Muscle of leg (tissue), 11 donors: ENCODE results near the gene PHF21B. TPM values are rescaled to one million over a fixed set of nuclear protein-coding genes. Genes with fewer than 3 reads are reported as not detected.
"Not testable (repeated sequence)": the region's sequence is repeated elsewhere in the genome, so short reads cannot be mapped to it uniquely, and the experiment has no call there.

ENCODE experiments used
- DNase-seq: peaks from one replicate; pipeline ENCODE4 v3.0.0; 2013
- H3K27ac ChIP-seq: one replicate; pipeline ENCODE4 v1.5.1; 2013; ENCODE audit warnings: mild to moderate bottlenecking, low read length, control low read depth
- H3K27me3 ChIP-seq: one replicate; pipeline ENCODE4 v1.6.1; 2013; ENCODE audit warnings: low read length; ENCODE audit not compliant: control insufficient read depth, insufficient read depth
- H3K36me3 ChIP-seq: one replicate; pipeline ENCODE4 v1.6.1; 2013; ENCODE audit warnings: low read length; ENCODE audit not compliant: control insufficient read depth, insufficient read depth
- H3K4me1 ChIP-seq: one replicate; pipeline ENCODE4 v1.6.1; 2013; ENCODE audit warnings: low read length; ENCODE audit not compliant: control insufficient read depth, insufficient read depth
- H3K4me3 ChIP-seq: one replicate; pipeline ENCODE4 v1.5.1; 2013; ENCODE audit warnings: low read length, control low read depth
- H3K9me3 ChIP-seq: replicated peaks from 2 replicates; pipeline ENCODE4 v1.6.1; 2013; ENCODE audit warnings: low read depth, low read length; ENCODE audit not compliant: control insufficient read depth
- WGBS: methylation state at CpG from one replicate; pipeline ENCODE4 v1.1.5; 2013; ENCODE audit warnings: missing lambda C conversion rate; ENCODE audit not compliant: insufficient coverage; 5-methylcytosine and 5-hydroxymethylcytosine counted together
- polyA plus RNA-seq, 8 donors: library from polyadenylated mRNA; unstranded; fragments of 120-200 nt; gene quantifications; one replicate each; pipeline versions ENCODE4 v1.2.1 to v1.2.3, GENCODE V29; 2013; ENCODE audit warnings: inconsistent platforms in 1 of 8, low replicate concordance in 1 of 8; ENCODE audit not compliant: insufficient read length in 8 of 8, insufficient read depth in 1 of 8
- total RNA-seq: library from RNA; stranded (reverse); fragments of 120-200 nt; gene quantifications from one replicate; pipeline ENCODE4 v1.2.4, GENCODE V29; 2013

The PHF21B gene
- total and polyA plus RNA-seq, 9 donors, result 0.22 to 0.71 (median 0.49) TPM

DNA sequence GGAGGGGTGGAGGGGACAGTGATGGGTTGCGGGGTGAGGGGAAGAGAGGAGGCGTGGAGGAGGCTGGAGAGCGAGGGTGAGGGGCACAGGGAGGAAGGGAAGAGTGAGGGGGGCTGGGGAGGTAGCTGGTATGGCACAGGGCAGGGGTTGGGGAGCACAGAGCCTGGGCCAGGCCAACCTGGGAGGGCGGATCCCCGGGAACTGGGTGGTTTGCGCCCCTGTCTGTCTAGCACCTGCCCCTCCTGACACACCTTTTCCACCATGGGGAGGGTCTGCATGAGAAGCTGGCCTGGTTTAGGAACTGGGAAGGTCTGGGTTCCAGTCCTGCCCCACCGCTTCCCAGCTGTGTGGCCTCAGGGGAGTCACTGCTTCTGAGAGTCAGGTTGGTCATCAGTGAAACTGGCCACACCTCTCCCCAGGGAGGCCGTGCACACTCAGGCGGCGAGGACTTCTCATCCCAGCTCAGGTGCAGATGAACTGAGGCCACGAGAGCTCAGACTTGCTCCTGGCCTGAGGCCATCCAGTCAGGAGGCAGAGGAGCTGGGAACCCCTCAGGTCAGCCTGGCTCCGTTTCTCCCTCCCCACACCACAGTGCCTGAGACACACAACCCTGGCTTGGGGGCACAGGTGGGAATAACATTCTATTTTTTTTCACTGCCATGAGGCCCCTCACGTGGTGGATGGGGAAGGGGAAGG lies 95.6 kb downstream of the PHF21B start:
- no peaks in the 10 kb centered on the region for H3K27me3 ChIP-seq
- no peak for DNase-seq
- no peak overlapping the region for H3K4me3 ChIP-seq
- H3K27ac ChIP-seq, result no peak overlapping the region
- H3K36me3 ChIP-seq, result no peaks in the 10 kb centered on the region
- whole genome bisulfite sequencing, result 70% methylated on average over 8 of the region's 13 CpGs
- no peaks in the 10 kb centered on the region for H3K4me1 ChIP-seq
- no peaks in the 10 kb centered on the region for H3K9me3 ChIP-seq

DNA sequence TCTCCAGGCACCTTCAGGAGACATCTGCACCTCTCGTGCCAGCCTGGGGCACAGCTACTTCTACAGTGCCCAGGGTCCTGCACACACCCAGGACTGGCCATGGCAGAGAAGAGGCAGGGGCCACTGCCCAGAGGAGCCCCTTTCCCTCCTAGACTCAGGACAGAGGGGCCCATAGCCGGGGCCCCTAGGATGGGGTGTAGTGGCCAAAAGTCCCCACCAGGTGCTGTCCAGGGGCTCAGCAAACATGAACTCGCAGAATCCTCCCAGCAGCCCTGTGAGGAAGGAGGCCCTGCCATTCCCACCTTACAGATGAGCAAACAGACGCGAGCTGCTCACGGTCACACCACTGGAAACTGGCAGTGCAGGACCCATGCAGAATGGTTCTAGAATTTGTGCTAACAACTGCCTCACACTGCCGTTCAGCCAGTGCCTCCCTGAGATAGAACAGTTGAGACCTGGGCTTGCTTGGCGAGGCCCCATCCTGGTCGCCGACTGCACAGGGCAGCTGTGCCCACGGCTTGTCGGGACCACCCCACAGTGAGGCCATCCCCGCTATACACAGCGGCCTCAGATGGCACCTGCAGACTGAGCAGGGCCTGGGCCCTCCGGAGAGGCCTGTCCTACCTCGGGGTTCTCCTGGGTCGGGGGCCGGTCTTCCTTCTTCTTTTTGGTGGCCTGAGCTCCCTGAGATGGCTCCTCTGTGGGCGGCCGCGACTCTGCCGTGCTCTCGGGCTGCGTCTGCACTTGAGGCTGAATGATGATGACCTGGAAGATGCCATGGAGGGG lies 96.4 kb downstream of the PHF21B start:
- DNase-seq, result no peak
- Histone ChIP-seq H3K27ac (no peak overlapping the region), H3K27me3 (no peaks in the 10 kb centered on the region), H3K4me3 (no peak overlapping the region), H3K9me3 (no peaks in the 10 kb centered on the region), H3K4me1 (no peaks in the 10 kb centered on the region), H3K36me3 (no peaks in the 10 kb centered on the region)
- WGBS, result 90% methylated on average over 18 of the region's 24 CpGs

DNA sequence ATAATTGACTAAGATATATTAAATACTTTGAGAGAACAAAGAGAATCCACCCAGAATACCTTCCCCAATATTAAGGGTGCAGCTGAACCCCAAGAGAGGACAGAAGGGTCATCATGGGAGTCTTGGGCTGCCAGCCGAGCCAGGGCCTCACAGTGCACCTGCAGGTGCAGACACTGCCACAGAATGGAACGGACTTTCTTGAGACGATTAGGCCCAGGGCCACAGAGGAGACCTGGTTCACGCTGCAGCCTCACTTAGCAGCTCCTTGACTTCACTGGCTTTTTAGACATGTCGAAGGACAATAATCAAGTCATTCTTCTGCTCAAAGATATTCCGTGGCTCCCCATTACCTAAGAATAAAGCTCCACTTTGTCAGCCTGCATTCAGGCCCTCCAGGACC lies 100.6 kb downstream of the PHF21B start:
- no peak for DNase-seq
- Histone ChIP-seq H3K27me3 (no peaks in the 10 kb centered on the region), H3K4me3 (no peak overlapping the region), H3K4me1 (no peaks in the 10 kb centered on the region), H3K27ac (no peak overlapping the region), H3K36me3 (no peaks in the 10 kb centered on the region), H3K9me3 (no peaks in the 10 kb centered on the region)
- 97% methylated on average over 5 of the region's 6 CpGs for WGBS

DNA sequence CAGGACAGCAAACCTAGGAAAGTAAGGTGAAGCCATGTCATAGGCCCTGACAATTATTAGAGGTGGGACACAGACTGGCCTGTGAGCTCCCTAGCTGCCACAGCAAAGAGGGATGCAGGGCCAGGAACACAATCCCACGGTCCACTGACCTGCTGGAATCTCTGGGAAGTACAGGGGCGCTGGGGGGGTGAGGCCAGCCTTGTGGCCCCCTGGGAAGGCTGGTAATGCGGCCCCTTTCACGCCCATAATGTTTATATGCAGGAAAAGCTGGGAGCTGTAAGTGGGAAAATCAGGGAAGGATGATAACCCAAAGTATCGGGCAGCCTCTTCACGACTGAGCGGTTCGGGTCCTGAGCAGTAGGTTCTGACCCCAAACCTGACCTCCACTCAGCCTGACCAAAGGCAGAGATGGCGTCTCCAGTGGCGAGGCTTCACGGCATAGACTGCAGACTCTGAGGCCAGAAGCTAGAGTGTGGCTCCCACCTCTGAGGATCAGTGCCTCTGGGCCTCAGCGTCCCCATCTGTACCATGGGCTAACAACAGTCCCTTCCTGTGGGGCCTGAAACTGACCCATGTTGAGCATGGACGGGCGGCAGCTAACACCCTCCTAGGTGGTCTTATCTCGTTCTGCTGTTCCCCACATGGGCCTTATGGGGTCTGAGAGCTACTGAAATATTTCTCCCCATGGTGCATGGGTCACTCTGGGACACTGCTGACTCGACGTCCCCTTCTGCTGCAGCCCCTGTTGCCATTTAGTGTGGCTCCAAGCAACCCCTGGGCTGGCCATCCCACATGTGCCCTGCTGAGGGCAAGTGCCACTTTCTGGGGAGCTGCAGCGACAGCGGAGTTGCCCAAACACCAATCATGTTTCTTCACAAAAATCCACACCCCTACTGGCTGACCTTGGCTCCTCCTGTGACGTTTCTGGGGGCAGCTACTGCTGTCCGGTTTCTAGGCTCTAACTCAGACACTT lies 101.8 kb downstream of the PHF21B start:
- 90% methylated on average over 16 of the region's 21 CpGs for WGBS

DNA sequence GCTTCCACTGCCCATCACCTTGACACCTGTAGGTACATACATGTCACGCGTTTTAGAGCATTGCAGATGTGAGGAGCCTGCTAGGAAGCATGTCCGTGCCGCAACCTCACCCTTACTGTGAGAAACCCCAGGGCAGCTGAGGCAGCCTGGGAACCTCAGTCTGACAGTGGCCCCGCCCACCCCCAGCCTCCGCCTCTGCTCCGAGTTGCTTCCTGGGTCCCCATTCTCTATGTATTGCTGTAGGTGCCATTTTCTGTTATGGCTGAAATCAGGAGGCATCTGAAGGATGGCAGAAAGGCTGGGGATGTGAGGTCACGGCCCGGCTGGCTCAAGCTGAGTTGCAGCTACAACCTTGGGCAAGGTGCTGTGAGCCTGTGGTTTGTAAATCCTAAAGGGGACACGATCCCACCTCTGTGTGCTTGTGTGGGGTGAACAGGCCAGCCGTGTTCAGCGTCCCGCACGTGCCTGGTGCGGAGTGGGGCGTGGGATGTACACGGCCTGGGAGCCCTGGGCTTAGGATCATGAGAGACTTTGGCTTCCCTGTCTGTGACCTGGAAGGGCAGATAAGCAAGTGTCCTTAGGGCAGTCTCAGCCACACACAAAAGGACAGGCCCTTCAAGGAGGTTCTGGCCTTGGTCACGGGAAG lies 102.7 kb downstream of the PHF21B start:
- no peak for DNase-seq
- H3K9me3 ChIP-seq, result peaks cover 1% of the 10 kb centered on the region
- no peak overlapping the region for H3K4me3 ChIP-seq
- WGBS, result 88% methylated on average over 15 of the region's 18 CpGs
- H3K27me3 ChIP-seq, result no peaks in the 10 kb centered on the region
- no peak overlapping the region for H3K27ac ChIP-seq
- H3K36me3 ChIP-seq, result no peaks in the 10 kb centered on the region
- H3K4me1 ChIP-seq, result no peaks in the 10 kb centered on the region

More for the DNA sequence above, 101.8 kb downstream of the PHF21B start:
- no peak for DNase-seq
- Histone ChIP-seq H3K27me3 (no peaks in the 10 kb centered on the region), H3K4me3 (no peak overlapping the region), H3K4me1 (no peaks in the 10 kb centered on the region), H3K27ac (no peak overlapping the region), H3K36me3 (no peaks in the 10 kb centered on the region), H3K9me3 (no peaks in the 10 kb centered on the region)

DNA sequence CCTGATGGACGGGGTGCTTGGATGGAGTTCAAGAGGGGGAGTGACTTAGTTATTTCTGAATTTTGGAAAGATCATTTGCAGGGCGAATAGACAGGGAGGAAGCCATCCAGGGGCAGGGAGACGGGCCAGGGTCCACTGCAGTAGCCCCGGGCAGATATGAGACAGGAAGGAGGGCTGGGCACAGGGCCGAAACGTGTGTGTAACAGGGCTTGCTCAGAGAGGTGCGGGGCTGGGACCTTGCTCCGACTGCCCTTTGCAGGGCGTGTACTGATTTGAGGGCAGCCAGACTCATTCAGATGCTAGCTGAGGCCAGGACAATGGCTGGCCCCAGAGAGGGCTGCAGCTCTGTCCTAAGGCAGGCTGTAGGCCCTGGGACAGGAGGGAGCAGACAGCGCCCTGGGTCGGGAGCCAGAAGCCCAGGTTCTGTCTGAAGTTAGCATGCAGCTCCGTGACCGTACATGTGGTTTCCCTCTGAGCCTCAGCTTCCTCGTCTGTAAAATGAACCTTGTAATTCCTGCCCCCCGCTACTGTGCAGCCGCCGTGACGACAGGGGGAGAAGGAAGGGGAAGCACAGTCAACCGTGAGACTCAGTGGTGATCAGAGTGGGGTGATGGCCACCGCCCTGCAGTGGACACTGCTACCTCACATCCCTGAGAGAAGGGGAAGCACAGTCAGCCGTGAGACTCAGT lies 103.4 kb downstream of the PHF21B start:
- no peak for DNase-seq
- Histone ChIP-seq H3K4me3 (no peak overlapping the region), H3K4me1 (no peaks in the 10 kb centered on the region), H3K36me3 (no peaks in the 10 kb centered on the region), H3K27ac (no peak overlapping the region), H3K27me3 (no peaks in the 10 kb centered on the region), H3K9me3 (peaks cover 9% of the 10 kb centered on the region)
- 89% methylated on average over 15 of the region's 21 CpGs for WGBS

DNA sequence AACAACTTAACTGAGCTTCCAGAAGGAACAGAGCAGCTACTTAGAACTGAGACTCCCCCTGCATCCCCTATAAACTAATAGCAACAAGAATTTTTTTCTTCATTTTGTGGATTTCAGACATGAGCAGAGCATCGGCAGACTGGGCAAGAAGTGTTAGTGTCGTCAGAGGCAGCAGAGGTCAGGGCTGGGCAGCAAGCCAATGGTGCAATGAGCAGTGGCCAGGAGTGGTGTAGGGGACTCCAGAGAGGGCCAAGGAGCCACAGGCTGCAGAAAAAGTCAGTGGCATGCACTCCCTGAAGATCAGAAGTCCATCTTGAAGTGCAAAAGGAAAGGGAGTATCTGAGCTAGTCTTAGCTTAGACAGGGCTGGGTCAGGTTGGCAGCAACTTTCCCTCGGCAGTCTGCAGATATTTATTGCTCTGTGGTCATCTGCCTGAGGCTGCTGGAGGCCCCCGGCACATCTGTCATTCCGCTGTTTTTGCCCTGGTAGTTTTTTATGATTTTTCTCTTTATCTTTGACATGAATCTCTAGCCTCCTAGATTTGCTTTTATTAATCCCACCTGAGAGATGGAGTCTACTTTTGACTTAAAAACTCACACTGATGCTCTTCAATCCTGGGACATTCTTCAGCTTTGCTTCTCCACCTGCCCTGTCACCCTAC lies 105.2 kb downstream of the PHF21B start:
- WGBS, result 44% methylated on average over 2 of the region's 5 CpGs
- H3K4me3 ChIP-seq, H3K27ac ChIP-seq, H3K36me3 ChIP-seq, DNase-seq, H3K27me3 ChIP-seq, H3K4me1 ChIP-seq: not testable (repeated sequence)
- H3K9me3 ChIP-seq, result peaks cover 21% of the 10 kb centered on the region

DNA sequence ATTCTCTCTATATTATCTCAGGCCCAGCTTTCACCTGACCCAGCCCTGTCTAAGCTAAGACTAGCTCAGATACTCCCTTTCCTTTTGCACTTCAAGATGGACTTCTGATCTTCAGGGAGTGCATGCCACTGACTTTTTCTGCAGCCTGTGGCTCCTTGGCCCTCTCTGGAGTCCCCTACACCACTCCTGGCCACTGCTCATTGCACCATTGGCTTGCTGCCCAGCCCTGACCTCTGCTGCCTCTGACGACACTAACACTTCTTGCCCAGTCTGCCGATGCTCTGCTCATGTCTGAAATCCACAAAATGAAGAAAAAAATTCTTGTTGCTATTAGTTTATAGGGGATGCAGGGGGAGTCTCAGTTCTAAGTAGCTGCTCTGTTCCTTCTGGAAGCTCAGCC lies 106.6 kb downstream of the PHF21B start:
- WGBS, result no CpG with 5 or more reads among the region's 2 CpGs

DNA sequence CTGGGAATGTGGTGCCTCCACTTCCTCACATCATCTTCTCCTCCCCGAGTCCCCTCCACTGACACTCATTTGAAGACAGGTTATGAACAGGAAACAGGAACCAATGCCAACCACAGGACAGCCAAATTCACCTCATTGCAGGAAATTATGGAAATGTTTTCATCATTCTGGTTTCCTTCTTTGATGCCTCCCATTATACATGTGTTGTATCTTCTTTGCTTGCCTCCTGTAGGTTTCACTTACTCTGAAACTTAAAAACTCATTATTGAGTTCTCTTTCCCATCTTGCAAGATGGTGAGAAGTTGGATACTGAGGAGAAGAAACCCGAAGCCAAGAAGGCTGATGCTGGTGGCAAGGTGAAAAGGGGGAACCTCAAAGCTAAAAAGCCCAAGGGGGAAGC lies 108.5 kb downstream of the PHF21B start:
- no CpG with 5 or more reads among the region's 2 CpGs for WGBS
- Histone ChIP-seq H3K9me3 (peaks cover 21% of the 10 kb centered on the region), H3K4me1 (no peaks in the 10 kb centered on the region), H3K27ac (no peak overlapping the region), H3K4me3 (no peak overlapping the region), H3K27me3 (no peaks in the 10 kb centered on the region), H3K36me3 (no peaks in the 10 kb centered on the region)
- DNase-seq, result no peak

More for the DNA sequence above, 106.6 kb downstream of the PHF21B start:
- not testable (repeated sequence) for H3K36me3 ChIP-seq, H3K4me1 ChIP-seq, DNase-seq, H3K4me3 ChIP-seq, H3K27me3 ChIP-seq, H3K27ac ChIP-seq
- peaks cover 21% of the 10 kb centered on the region for H3K9me3 ChIP-seq
